Amniotic epithelial cell (primary cell): ENCODE measurements around the gene AKAP8L.

Source experiments
- DNase-seq: peaks from one replicate; pipeline ENCODE4 v3.0.0-alpha.2; 2010; ENCODE audit warnings: low read depth

The AKAP8L gene

GRCh38 chr19:15448778-15449619, 30.2 kb upstream of the AKAP8L start:
- peak; percentile 23 for DNase-seq

- DNase-seq = no peak
These were observed 29.4 kb upstream of the AKAP8L start for GRCh38 chr19:15448044-15448777.

GRCh38 chr19:15447057-15447456, 28.3 kb upstream of the AKAP8L start:
- no peak for DNase-seq

GRCh38 chr19:15445807-15446376, 27.1 kb upstream of the AKAP8L start:
- DNase-seq = no peak

DNA sequence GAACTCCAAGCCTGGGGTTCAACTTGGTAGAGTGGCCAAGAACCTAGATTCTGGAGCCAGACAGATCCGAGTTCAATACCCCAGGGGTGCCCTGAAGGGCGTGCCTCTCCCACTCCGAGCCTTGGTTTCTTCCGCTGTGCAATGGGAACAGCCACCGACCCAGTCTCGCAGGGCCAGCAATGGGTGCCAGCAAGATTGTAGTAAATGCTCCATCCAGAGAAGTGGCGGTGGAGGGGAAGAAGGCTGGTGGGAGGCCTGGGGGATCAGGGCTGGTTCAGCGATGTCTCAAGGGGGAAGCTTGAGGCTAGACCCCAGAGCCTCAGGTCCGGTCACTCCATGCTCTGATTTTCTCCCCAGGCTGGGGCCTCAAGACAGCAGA, 26.4 kb upstream of the AKAP8L start:
- DNase-seq = no peak

GRCh38 chr19:15444505-15445226, 25.9 kb upstream of the AKAP8L start:
- no peak for DNase-seq

DNA sequence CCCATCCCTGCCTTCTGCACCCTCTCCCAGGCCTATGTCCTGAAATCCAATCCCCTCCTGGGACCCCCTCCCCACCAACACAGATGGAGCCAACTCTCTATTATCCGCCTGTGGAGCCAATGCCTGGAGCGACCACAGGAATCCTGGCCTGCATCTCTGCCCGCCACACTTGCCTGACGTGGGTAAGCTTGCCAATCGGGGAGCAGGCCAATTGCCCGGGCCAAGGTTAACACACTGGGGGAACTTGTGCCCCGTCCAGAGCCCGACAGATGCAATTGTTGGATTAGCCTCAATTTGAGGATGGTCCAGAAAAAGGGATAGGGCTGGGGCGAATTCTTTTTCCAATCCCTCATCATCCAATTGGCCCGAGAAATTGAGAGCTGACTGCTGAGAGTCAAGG, 25.1 kb upstream of the AKAP8L start:
- DNase-seq = no peak

- no peak for DNase-seq
These were observed 24.5 kb upstream of the AKAP8L start for GRCh38 chr19:15443325-15443724.

- no peak for DNase-seq
These were observed 23.5 kb upstream of the AKAP8L start for GRCh38 chr19:15442142-15442920.

DNA sequence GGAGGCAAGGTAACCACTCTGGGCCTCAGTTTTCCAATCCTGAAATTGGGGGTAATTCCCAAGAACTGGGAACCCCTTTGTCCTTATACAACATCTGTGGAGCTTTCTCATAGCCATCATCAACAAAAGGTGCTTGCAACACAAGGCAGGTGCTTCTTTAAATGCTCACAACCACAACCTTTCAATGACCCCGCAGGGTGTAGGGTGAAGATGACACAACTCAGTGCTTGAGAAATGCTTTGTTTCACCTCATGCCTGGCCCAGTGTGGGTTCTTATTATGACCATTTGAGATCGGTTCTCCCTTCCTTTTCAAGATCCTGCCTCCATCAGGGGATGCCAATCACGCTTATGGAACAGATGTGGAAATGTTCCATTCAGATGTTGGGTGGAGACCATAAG, 22.5 kb upstream of the AKAP8L start:
- DNase-seq = no peak

- no peak for DNase-seq
These were observed 21.2 kb upstream of the AKAP8L start for GRCh38 chr19:15439821-15440641.

DNA sequence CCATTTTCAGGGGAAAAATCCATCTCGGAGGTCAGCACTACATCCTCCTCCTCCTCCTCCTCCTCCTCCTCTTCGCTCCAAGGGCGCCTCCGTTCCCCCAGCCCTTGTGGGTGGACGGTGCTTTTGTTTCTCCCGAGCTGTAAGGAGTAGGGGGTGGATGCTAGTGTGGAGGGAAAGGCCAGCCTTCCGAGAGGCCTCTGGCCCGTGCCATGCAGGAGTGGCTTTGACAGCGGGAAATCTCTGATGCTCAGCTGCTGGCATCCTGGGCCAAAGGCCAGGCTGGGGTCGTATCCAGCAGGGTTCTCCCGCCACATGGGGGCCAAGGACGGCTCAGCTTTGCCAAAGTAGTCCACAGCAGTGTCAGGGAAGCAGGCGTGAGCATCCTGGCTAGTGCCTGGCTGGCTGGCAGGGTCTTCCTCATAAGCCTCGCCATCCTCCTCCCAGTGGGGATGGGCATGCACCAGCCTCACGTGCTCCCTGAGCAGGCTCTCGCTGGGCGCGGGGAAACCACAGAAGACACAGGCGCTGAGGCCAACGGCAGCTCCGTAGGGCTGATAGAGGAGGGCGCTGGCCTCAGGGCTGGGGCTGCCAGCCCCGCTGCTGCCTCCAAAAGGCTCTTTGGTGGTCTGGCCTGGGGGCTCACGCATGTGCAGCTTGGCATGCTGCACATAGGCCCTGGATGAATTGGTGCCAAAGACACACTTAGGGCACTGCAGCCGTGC, 20.5 kb upstream of the AKAP8L start:
- no peak for DNase-seq

DNA sequence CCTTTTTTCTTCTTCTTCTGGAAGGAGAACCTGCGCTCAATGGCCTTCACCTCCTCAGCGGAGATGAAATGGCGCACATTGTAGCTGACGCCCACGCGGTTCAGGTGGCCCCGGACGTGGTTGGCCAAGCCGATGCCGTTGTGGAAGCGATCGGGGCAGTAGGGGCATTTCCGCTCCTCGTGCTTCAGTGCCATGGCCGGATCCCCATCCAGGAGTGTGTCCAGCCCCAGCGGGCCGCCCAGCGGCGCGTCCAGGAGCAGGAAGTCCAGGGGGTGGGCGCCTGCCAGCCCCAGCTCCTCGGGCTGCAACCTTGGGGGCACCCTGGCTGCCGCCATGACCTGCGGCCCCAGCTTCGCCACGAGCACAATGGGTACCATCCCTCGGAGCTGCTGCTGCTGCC, 19.8 kb upstream of the AKAP8L start:
- DNase-seq = no peak

DNA sequence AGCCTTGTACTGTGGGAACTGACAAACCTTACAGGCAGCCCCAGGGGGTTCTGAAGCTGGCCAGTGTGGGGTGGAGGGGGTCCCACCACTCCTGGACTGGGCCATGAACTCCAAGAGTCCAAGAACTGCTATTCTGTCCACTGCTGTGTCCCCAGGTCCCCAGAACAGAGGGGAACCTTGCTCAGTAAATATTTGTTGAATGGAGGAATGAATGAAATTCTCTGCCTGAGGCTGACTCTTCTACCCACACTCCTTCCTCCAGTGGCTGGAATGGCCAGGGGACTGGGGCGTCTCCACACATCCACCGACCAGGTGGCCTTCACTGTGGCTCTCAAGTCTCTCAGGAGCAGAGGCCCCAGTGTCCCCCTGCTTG, 19.3 kb upstream of the AKAP8L start:
- no peak for DNase-seq

GRCh38 chr19:15437355-15438123, 18.8 kb upstream of the AKAP8L start:
- DNase-seq = peak; percentile 36

DNA sequence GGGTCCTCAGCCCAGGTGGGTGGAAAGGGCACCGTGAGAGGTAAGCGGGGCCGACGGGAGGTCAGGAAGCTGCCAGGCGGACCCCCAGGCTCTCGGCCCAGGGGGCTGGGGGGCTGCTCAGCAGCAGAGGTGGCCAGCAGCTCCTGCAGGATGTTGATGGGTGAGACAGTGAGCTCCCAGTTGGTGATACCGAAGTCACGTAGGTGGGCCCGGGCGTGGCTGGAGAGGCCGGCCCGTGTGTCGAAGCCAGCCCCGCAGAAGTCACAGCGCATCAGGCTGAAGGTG, 18.0 kb upstream of the AKAP8L start:
- DNase-seq = no peak

GRCh38 chr19:15436012-15436825, 17.4 kb upstream of the AKAP8L start:
- no peak for DNase-seq

DNA sequence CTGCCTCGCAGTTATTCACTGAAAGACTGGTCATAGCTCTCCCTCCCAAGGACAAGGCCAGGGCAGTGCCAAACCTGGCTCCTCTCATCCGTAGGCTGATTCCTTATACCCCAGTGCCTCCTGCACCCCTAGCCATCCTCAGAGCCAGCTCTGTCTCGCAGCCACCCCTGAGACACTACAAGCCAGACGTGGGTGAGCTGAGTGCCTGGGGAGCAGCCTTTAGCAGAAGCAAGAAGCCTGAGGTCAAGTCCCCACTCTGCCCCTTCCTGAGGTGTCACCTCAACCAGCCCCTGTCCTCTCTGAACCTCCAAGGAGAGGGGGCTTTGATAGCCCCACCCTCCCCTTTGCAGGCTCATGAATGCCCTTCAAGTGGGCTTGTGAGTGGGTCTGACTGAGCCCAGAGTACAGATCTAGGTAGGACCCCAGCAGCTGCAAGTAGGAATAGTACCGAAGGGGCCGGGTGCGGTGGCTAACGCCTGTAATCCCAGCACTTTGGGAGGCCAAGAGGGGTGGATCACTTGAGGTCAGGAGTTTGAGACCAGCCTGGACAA, 14.8 kb upstream of the AKAP8L start:
- no peak for DNase-seq
